Epithelial cell of proximal tubule (primary cell): ENCODE data around the gene SLC8A1. TPM values are rescaled to one million over a fixed set of nuclear protein-coding genes. Genes with fewer than 3 reads are reported as not detected.

Experiments used
- DNase-seq: peaks from one replicate; pipeline ENCODE4 v3.0.0-alpha.2; 2011; ENCODE audit warnings: low read depth
- H3K4me3 ChIP-seq: 2 replicates; pipeline ENCODE4 v1.5.1; 2011; ENCODE audit warnings: low read depth, mild to moderate bottlenecking, low read length
- total RNA-seq: library from RNA; depleted of rRNA; stranded (reverse); fragments of >200 nt; gene quantifications from 2 replicates; pipeline ENCODE4 v1.2.3, GENCODE V29; 2015
- TF ChIP-seq, protein P1 (sequence below): conservative IDR thresholded peaks from 2 replicates; pipeline ENCODE4 v1.5.1; 2012; ENCODE audit warnings: low read depth, mild to moderate bottlenecking, low read length

The SLC8A1 gene
- total RNA-seq, 1 donor from 2014 or later, result 4.8 TPM

GRCh38 chr2:40353231-40353630 is 98.7 kb downstream of the SLC8A1 start:
- TF ChIP-seq, protein P1, sequence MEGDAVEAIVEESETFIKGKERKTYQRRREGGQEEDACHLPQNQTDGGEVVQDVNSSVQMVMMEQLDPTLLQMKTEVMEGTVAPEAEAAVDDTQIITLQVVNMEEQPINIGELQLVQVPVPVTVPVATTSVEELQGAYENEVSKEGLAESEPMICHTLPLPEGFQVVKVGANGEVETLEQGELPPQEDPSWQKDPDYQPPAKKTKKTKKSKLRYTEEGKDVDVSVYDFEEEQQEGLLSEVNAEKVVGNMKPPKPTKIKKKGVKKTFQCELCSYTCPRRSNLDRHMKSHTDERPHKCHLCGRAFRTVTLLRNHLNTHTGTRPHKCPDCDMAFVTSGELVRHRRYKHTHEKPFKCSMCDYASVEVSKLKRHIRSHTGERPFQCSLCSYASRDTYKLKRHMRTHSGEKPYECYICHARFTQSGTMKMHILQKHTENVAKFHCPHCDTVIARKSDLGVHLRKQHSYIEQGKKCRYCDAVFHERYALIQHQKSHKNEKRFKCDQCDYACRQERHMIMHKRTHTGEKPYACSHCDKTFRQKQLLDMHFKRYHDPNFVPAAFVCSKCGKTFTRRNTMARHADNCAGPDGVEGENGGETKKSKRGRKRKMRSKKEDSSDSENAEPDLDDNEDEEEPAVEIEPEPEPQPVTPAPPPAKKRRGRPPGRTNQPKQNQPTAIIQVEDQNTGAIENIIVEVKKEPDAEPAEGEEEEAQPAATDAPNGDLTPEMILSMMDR, result no peak
- DNase-seq, result no peak
- no peak overlapping the region for H3K4me3 ChIP-seq

- TF ChIP-seq, protein P1, result no peak
- no peak overlapping the region for H3K4me3 ChIP-seq
- no peak for DNase-seq
These were observed 99.2 kb downstream of the SLC8A1 start for GRCh38 chr2:40352703-40353099.

DNA sequence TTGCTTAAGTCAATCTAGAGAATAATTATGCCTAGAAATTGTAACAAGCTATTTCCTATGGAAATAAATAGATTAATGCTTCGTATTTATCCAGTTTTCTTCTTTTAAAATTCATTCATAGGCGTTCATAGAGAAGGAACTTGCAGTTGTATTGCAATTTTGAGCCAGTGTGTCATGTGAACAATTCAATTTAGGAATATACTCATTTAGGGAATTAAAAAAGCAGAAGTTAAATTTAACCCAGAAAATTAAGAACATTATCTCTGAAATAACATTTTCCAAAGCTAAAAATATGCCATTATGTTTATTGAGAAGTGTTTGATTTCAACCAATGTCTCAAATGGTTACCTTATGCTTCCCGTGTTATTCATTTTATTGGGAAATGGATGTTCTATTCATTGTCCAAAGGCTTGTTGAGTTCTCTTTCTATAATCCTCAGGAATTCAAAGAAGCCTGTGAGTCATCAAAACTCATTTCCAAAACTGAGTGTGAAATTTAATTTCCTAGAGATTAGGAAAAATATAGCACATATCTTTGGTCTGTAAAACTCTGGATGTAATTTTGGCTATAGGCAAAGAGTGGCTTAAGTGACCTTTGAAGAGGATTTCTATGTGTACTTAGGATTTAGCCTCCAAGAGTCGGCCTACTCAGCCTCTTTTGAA is 99.7 kb downstream of the SLC8A1 start:
- H3K4me3 ChIP-seq, result no peak overlapping the region
- no peak for DNase-seq
- TF ChIP-seq, protein P1, result no peak

GRCh38 chr2:40348665-40349064 is 103.2 kb downstream of the SLC8A1 start:
- no peak overlapping the region for H3K4me3 ChIP-seq
- TF ChIP-seq, protein P1, result no peak
- peak; percentile 84 for DNase-seq

DNA sequence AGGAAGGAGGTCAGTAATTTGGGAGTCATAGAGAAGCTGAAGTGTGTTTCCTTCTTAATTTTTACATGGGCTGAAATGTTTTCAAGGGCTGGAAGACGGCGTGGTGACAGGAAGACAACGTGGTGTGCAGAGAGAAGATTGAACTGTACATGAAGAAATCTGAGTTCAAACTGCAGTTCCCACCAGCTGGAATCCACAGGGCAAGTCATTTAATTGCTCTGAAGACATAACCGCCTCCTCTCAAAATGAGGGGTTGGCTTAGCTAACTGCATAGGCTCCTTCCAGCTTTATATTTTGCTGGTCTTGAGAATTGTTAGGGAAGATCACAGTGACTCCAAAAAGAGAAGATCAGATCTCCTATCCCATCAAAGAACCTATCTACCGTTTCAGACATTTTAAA is 103.9 kb downstream of the SLC8A1 start:
- DNase-seq, result no peak
- no peak overlapping the region for H3K4me3 ChIP-seq
- TF ChIP-seq, protein P1, result no peak

GRCh38 chr2:40346535-40347354 is 105.1 kb downstream of the SLC8A1 start:
- no peak overlapping the region for H3K4me3 ChIP-seq
- TF ChIP-seq, protein P1, result no peak
- no peak for DNase-seq
